HG02588 (cell line): ENCODE results near the gene CLTRN.
"Not testable (repeated sequence)": the region's sequence is repeated elsewhere in the genome, so short reads cannot be mapped to it uniquely, and the experiment has no call there.

Experiments used
- ATAC-seq: cut with Tn5 transposase; IDR thresholded peaks from one replicate; pipeline ENCODE4 v1.9.1; 2021; ENCODE audit warnings: mild to moderate bottlenecking, moderate library complexity; ENCODE audit not compliant: unreplicated experiment

CLTRN gene

DNA sequence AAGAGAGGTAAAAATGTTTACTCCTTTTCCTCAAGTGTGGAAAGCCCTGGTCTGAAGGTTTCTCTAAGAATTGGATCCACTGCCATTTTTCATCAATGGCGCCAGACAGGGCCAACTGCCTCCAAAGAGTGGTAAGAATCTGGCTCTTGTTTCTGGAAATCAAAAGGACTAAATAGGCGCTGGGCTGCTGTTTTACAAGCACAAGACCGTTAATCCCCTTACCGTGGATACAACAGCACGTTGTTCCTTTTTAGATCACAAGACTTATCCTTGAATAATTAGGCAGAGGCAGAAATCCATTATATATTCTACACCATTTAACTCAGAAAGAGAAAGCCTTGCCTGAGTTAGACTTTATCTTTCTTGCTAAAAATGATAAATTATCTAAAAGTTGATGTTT, 10.6 kb downstream of the CLTRN start:
- ATAC-seq: no peak

DNA sequence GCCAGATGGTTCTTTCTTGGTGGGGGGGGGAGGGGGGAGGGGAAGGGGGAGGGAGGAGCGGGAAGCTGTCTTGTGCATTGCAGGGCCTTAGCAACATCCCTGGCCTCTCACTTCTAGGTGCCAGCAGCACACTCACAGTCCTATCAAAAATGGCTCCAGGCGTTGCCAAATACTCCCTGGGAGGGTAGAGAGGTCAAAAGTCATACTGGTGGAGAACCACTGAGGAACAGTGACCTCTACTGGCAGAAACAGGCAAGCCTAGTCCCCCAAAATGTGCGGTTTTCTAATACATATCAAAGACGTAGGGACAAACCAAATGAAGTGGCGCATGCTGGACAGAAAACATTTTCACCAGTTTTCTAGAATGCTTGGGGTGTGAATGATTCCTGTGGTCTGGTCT, 17.1 kb downstream of the CLTRN start:
- ATAC-seq: not testable (repeated sequence)

DNA sequence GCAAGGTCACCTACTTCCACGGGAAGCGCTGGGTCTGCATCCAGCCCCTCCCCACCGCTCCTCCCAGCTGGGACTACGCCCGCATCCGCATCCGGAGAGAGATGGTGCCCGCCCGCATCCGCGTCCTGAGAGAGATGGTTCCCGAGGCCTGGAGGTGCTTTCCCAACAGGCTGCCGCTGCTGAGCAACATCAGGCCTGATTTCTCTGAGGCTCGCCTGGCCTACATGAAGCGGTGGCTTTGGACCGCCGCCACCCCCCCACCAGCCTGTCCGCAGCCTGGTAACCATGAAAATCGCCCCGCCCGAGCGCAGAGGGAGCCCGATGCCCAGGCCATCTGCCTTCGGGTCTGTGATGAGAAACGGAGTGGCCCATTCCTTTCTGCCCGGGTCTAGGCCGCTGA, 18.1 kb downstream of the CLTRN start:
- no peak for ATAC-seq

DNA sequence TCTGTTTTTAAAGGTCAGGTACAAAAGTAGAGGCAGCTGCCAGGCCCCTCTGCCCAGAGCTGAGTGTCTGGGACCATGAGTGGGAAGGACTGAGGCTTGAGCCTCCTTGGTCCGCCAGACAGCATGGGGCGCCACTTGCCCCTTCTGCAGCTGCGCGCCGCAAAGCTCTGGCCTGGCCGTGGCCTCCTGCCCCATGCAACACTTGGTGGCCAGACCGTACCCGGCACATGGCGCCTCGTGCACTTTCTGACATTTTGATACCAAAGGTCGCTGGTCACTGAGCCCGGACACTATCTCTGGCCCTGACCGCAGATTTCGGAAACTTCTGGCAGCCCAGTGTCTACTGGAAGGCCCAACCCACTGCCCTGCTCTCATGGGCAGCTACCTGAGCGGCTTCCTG, 18.6 kb downstream of the CLTRN start:
- ATAC-seq: no peak

DNA sequence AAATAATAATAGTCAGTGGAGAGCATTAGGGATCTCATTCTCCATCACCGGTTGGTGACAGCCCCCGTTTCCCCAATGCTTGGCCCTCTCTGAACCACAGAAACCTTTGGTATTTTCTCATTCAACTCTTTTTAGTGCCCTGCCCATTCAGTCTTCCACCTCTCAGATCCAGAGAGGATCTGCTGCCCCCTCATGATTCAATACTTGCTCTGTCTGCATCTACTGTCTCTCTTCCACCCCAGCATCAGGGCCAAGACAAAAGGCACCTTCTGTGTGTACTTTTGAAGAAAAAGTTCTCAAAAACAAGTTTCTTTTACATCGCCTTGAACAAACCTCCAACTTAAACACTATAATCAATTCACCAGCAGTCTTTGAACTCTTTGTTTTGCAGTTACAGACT, 19.3 kb downstream of the CLTRN start:
- ATAC-seq: no peak

DNA sequence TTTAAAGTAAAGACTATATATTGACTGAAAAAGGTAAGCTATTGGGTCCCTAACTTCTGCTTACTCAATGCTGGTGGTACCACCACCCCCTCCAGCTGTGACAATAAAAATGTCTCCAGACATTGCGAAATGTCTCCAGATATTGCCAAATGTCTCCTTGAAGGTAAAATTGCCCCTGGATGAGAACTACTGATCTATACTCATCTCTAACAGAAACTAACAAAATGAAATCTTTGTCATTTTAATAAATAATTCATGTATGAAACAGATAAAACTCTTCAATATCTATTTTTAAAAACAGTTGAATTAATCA, 20.1 kb downstream of the CLTRN start:
- ATAC-seq: no peak

DNA sequence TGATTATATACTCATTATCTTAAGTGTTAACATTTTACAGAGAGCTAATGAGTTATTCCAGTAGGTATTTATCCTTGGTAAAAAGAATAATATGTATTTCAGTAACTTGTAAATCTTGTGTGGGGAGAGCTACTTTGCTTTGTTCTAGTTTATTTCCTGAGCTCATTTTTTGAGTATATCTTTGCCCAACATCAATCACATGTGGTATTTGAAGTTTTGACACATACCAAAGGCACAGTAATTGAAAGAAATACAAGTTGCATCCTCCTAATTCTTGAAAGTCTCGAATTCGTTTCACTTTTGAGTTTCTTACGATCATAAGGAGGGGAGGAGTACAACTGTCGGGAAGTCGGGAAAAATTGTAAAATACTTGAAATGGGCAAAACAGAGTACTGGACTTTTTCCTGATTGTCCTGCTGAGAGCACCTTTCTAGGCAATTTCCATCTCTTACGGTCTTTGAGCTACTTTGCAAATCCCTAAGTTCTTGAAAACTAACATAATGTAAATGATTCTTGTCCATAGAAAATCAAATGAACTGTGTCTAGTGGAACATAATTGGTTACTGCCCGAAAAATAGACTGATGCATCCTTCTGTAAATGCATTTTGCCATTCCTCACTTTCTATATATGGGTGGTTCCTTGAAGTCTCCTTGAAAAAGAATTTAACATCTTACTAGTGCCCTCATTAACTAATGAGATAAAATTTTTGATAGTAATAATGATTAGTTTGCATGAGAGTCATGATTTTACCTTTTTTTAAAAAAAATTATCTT, 20.6 kb downstream of the CLTRN start:
- no peak for ATAC-seq

DNA sequence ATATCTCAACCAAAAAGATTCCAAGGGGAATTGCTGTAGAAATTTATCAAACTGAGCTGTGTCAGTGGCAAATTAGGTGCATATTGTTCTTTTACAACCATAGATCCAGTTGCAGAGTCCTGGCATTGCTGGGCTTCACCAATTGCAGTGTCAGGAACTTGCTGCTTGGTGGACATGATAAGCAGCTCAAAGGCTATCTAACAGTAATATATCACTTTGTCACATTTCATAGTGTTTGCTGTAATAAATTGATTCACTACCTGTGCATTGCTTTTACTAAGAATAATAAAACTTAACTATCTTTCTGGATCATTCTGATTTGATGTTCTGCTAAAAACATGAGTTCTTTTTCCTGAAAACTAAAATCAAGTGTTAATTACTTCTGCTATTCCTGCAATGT, 33.0 kb downstream of the CLTRN start:
- ATAC-seq: no peak

DNA sequence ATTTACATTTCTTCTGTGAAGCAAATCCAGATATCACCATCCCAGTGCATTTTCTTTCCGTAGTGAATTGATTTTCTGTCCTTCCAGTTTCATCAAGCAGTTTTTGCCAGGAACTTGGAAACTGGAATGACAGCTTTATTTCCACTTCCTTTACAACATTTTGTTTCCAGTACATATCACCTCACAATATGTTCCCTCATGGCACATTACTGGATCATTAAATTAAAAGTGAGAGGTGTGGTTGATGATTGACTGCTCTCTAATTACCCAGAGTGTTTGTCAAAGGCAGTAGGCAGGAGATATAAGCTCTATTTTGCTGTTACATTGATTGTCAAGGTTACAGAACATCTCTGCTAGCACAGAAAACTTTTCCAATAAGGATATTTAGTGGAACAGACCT, 41.6 kb downstream of the CLTRN start:
- no peak for ATAC-seq

DNA sequence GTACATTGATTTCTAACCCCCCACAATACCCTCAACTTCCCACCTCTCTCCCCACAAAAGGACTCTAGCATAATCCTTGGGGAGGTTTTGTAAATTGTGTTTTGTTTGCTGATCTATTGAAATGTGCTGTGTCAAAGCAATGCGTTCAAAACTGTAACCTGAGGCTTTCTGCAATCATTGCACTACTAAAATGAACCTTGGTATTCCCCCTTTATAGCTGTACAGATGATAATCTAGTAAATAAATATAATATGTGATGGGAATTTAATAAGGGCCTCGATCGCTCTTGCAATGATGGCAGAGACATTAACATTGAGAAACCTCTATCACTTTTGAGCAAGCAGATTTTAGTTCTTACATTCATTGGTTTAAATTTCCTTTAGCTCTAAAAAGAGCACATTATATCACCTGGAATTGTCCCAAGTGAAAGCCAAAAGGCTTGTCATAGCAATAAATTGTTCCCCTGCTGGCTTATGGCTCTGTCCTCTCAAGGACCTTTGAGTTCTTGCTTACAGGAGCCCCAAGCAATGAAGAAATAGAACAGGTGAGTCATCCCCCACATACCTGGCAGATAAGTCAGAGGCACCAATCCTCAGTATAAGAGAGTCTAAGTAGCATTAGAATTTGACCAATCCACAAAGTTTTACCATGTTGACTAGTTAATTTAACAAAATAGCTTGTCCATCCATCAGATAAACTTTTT, 45.4 kb downstream of the CLTRN start:
- ATAC-seq: no peak

DNA sequence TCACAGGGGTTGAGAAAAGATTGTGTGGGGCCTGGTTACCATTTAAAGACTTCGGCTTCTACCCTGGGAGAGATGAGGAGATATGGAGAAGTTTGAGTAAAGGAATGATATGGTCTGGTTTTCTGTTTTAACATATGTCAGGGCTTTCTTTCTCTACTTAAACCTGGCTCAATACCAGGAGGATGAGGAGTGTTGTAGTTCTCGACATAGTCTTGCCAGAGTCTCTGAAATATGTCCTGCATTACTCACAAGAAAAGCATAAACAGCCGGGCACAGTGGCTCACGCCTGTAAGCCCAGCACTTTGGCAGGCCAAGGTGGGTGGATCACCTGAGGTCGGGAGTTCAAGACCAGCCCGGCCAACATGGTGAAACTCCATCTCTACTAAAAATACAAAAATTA, 47.5 kb downstream of the CLTRN start:
- no peak for ATAC-seq

DNA sequence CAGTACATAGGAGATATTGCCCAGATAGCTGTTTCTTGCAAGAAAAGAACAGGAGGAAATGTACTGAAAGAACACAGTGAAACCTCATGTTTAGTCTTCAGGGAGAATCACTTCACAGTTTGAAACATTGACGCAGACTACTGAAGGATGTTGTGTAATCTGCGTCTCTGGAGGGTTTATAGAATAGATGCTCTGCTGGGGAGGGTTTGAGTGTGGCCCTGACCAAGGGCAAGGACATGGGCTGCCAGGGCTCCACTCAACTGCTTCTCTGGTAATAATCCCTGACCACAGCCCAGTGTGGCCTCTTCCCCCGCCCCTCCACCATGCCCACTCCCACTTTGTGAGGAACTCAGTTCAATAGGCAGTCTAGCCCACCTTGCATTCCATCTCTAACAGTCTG, 48.1 kb downstream of the CLTRN start:
- no peak for ATAC-seq

DNA sequence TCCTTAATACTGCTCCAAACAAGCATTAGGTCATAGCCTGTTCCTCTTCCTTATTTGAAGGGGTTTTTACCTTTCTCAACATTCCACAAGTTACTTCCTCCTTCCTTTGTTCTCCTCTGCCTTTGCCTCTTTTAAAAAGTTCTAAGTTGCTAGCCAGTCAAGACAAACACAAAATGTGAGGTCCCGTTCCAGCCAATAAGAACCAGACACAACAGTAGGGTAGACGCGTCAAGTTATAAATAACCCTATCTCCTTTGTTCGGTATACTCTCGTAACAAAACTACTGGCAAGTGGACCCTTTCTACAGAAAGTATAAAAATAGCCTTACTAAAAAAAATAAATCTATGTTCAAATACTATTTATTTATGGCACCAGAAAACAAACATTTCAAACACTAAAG, 57.5 kb downstream of the CLTRN start:
- ATAC-seq: no peak

DNA sequence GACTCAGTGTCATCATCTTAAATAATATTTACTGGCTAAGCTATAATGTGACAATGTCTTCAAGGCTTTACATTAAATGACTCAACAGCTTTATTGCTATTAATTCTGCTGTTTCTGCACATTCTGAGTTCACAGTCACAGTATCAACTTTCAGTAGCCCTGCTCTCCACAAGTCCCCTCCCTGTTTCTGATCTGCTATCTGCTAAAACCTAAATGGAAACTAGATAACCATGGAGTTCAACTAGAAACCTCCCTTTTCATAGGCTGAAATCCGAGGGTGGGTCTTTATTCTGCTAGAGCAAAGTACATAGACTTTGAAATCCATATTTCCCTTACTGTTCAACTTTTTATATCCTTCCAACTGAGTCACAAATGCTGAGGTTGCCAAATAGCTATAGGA, 58.5 kb downstream of the CLTRN start:
- no peak for ATAC-seq

DNA sequence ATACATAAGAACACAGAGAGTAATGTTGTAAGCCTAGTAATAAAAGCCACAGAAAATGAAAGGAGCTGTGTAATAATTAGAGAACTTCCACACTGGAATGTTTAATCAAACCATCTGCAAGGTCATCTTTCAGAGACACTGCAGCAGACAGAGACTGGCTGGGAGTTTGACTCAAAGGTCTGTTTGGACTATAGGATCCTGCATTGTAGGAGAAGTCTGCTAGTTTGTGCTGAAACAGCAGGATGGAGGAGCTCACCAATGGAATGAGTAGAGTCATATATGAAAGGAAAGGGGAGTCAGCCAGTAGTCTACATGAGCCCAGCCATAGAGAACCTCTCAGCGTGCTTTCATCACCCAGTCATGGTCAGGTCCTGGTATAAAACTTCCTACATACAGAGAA, 59.4 kb downstream of the CLTRN start:
- ATAC-seq: no peak

DNA sequence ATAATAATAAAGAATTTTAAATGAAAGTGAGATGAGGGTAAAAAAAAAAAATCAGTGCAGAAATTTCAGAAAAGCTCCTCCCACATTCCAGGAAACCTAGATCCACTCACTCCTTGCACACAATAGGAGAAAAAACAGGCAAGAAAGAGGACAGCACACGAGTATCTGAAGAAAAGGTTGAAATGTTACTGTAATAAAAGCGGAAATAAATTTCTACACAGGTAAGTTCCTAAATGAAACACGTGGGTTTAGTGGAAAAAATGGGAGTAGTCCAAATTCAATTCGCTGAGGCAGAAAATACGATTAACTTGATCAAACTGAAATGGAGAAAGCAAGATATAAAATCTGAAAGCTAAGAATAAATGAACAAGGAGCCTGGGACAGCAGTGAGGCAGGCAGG, 61.8 kb downstream of the CLTRN start:
- no peak for ATAC-seq

DNA sequence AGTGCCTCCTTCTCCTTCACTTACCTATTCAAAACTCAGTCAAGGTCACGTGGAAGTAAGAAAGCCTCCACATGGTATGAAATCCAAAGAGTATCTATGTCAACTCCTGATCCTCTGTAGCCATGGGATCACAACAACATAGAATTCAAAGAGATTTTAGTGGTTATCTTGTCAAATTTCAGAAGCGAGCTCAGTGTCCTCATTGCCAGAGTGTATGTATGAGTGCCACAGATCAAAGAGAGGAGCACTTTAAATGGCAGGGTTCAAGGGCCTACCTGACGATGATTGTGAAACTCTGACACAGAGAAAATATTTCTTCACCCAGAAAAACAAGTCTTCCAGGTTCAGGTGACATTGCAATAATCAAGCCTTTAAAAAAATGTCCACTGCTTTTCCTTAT, 62.7 kb downstream of the CLTRN start:
- ATAC-seq: no peak

DNA sequence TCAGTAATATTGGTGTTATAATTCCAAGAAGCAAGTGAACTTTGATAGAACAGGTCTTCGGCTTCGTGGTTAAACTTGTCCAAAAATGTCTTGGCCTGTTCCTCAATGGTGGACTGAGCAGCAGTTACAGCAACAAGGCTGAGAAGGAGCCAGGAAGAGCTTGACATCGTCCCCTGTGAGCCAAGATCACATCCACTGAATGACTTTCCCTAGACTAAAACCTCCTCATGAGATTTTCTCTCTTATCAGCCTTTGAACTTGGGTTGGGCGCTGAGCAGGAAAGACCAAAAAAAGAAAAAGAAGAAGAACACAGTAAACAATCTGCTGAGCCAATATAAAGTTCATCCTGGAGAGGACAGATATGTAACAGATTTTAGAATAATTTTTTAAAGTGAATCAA, 63.9 kb downstream of the CLTRN start, which contains the start of gene ACE2:
TSS of gene ACE2 (minus strand) at position 216 of the 400 bp plus-strand sequence. CDS start at position 167, 49 bp downstream.
- no peak for ATAC-seq

DNA sequence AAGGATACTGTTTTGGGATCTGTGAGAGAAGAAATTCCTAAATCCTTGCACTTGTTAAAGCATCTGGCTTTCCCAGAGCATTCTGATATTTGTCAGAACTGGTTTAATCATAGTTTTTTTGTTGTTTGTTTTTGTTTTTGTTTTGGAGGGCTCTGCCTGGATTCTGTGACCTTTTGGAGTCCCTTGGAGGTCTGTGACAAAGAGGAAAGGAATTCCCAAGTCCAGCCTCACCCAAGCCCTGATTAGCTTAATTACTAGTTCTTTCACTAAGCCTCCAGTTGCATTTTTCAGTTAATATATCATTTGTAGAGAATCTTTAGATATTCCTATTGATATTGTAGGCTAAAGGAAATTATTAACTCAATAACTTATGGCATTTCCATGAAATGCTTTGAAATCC, 64.6 kb downstream of the CLTRN start:
- ATAC-seq: no peak

DNA sequence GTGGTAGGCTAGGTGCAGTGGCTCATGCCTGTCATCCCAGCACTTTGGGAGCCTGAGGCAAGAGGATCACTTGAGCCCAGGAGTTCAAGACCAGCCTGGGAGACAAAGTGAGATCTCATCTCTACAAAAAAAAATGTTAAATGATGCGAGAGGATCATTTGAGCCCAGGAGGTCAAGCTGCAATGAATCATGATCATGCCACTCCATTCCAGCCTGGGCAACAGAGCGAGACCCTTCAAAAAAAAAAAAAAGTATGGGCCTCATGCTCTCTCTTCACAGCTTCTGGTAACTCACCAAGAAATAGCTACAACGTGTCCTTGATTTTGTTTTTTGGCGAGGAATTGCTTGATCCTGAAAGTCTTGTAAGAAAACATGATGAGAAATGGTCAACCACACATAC, 65.1 kb downstream of the CLTRN start:
- no peak for ATAC-seq

DNA sequence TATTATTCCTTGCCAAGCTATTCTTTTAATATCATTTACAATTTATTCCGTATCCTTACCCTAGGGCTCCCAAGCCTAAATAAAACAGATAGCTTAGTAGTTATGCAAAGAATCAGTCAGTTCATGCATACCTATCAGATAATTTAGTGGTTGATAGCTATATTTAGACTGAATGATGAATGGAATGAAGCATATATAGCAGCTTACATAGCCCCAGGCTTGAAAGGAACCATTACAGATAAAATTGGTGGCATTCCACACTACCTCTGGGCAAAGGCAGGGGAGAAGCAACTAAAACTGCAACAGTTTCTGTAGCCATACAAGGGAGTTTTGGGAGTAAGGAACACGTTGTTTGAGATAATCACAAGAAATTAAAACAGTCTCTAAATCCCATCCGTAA, 66.6 kb downstream of the CLTRN start:
- ATAC-seq: no peak

DNA sequence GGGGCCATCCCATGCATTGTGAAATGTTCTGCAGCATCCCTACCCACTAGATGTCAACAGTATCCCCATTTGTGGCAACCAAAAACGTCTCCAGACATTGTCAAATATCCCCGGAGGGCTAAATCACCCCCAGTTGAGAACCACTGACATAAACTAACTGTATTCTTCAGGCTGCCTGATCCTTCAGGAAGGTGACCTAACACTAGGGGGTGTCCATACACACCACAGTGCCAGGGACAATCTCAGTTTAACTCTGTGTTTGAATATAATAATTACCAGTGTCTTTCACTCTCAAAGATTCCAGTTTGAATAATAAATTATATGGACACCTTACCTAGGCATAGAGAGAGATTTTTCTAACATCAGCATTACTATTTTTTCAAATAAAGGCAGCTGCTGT, 70.2 kb downstream of the CLTRN start:
- ATAC-seq: no peak
